GM19351 (cell line): ENCODE results near the gene TMC6.
"Not testable (repeated sequence)": the region's sequence is repeated elsewhere in the genome, so short reads cannot be mapped to it uniquely, and the experiment has no call there.

Experiments used
- ATAC-seq: cut with Tn5 transposase; IDR thresholded peaks from one replicate; pipeline ENCODE4 v1.9.1; 2021; ENCODE audit warnings: mild to moderate bottlenecking, moderate library complexity; ENCODE audit not compliant: unreplicated experiment

The TMC6 gene

GRCh38 chr17:78154903-78155811 is 26.6 kb upstream of the TMC6 start:
- ATAC-seq, result peak; percentile 55

DNA sequence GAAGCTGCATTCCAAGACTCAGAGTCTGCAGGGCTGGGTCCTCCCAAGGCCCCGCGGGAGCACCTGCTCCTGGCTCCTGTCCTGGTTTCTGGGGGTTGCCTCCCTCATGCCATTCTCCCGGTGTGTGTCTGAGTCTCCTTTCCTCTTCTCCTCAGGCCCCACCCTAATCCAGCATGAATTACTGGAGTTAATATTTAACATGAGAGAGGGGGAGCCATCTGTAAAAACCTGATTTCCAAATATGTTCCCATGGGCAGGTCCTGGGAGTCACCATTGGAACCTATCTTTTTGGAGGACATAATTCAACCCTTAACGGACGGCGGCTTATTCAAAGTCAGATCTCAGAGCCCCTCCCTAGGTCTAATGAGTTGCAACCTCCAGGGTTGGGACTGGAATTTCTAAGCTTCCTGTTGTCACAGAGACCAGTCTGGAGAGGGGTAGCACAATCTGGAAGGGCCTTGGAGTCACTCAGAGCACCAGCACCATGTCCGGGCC is 23.0 kb upstream of the TMC6 start:
- no peak for ATAC-seq

DNA sequence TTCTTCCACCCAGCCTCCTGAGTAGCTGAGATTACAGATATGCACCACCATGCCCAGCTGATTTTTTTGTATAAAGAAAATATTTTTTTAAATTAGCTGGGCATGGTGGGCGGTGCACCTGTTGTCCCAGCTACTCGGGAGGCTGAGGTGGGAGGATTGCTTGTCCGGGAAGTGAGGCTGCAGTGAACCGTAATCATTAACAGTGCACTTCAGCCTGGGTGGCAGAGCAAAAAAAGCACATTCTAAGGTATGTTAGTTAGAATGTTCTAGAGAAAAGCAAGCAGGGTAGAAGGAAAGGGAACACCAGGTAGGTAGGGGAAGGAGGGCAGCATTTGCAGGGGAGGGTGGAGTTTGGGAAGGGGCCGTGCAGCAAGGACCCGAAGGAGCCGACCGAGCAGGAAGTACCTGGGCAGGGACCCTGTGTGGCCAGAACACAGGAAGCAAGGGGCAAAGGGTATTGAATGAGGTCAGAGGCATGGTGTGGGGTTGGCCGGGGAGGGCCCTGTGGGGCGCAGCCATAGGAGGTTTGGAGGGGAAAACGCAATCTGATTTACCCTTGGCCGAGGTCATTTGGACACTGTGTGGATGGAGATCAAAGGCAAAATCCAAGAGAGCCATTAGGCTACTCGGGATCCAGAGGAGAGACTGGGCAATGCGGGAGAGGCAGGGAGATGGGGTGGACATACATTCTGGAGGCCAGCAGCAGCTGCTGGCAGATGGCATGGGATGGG is 19.9 kb upstream of the TMC6 start:
- ATAC-seq, result no peak

DNA sequence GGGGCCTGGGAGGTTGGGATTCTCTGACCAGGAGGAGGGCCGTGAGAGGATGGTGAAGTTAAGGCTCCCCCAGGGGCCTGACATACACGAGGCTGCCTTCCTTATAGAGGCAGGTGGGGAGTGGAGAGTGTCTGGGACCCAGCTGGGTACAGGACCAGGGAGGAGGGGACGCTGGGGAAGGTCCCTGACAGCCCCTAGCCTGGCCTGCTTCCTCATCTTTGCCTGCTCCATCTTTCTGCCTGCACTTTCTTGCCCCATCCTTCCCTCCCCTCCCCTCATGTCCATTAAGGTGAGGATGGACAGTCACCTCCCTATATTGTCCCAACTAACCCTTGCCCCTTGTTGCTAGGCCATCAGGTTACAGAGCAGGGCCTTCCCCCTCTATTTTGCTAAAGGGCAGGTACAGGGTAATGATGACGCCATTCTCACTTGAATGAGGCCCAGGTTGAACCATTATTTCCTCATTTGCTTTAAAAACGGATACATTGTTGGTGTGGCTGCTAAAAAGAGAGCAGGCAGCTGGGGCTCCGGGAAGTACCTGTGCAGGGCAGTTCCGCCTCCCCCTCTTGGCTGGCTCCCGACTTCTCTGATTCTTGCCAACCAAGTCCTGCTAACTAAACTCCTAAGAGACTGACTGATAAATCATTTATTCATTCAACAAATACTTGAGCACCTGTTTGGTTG is 18.9 kb upstream of the TMC6 start:
- ATAC-seq, result peak; percentile 50

DNA sequence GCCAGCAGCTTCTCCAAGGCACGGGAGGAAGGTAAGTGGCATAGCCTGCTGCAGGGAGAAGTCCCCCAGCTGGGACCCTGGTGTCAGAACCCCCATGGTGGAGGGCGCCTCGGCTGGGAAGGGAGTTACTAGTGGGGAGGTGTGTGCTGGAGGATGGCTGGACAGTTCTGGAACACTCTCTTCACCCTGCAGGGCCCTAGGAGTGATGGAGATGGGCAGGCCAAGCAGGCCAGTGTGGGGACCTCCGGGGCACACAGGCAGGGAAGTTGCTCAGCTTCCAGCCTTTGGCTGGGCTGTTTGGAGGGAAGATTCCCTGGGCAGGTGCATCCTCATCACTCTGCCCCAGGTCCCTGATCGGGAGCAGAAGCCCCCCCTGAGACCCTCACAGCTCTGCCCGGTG is 18.3 kb upstream of the TMC6 start:
- ATAC-seq, result no peak

DNA sequence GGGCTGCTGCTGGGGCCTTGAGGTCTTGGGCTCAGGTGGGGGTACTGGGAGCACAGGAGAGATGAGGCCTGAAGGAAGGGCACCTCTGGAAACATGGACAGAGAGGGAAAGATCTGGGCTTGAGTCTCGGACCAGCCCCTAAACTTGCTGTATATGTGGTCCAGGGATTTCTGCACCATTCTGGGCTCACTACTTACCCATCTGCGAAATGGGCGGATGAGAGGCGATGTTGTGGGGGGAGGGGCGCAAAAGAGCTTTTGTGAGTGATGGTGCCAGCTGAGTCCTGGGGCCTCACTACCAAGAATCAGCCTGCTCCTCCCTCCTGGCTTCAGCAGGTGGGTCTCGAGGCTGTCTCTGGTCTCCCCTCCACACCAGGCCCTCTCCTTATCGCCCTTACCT is 17.9 kb upstream of the TMC6 start:
- ATAC-seq, result no peak

DNA sequence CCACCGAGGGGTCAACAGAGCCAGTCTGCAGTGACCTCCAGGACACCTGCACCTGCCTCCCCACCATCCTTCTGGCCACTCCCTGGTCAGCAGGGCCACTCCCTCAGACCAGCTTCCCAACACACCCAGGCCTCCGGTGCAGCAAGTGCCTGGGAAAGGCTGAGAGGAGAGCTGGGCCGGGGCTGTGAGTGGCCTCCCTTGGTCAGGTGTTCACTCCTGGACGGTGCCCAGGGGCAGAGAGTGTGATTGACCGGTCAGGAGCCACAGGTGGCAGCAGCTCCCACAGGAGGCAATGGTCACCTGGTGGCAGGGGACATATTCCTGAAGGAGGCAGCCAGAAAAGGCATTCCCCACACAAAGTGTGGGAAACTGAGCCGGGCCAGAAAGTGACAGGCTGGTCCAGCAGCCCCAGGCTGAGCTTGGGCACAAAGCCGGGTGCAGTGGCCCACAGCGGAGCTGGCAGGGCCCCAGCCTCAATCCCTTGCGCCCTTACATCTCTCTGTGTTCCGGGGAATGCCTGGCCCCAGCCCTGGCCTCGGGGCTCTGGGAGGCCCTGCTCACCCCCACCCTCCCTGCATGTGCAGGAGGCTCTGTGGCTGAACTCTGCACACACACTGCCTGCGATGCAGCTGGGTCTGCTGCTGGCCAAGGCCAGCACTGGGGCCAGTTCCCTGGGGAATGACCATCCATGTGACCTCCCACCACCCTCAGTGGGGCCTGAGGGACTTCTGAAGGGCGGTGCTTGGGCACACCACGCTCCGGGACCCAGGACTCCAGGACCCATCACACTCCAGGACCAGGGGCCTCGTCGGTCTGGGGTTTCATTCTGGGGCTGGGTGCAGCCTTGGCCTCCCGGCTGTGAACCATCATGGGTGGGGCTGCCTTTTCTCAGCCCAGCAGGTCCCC is 16.4 kb upstream of the TMC6 start:
- ATAC-seq, result no peak

DNA sequence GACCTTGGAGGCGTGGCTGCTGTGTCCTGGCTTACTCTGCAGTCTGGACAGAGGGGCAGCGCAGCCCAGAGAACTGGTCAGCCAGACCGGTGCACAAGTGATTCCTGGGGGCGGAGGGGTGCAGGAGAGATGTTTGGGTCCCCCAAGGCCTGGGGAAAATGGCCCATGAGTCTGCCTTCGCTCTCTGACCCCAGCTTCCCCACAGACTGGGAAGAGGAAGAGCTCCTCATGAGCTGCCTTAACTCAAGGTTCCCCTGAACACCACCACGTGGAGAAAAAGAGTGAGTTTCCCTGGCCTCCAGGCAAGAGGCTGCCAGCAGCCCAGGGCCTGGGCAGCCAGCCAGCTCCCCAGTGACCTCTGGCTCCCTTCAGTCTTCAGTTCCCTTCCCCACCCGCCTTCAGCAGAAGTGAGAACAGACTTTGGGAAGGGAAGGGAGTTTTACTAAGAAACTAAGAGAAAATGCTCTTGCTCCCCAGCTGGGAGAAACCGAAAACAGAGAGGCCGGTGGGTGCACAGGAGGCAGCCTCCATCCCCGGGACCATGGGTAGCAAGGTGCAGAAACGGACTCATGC is 15.7 kb upstream of the TMC6 start:
- ATAC-seq, result no peak

- ATAC-seq, result no peak
Observed at GRCh38 chr17:78143214-78144146, 14.9 kb upstream of the TMC6 start.

DNA sequence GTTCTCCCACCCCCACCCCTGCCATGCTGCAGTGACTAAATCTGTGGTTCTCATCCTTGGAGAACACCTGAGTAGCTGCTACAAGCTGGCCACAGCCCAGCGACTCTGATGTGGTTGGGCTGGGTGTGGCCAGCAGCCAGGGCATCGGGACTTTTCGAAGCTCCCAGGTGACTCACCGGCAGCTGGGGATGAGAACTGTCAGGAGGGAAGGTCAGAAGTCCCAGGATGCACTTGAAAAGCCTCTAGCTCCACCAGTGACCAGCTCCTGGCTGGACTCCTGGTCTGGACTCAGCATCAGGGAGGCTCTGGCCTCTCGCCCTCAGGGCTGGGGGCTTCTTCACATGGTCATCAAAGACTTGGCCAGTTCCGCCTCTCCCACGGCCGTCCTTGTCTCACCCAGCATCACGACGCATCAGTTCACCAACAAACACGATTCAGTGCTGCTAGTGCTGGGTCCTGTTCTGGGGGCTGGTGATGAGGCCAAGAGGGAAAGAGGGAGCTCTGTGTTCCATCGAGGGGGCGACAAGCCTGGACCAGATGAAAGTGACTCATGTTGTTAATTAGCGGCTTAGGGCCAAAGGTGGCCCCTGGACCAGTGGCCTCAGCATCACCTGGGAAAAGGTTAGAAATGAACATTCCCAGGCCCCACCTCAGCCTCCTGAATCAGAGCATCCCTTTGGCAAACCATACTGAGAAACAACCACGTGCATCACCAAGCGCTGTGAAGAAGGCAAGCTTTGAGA is 13.7 kb upstream of the TMC6 start:
- no peak for ATAC-seq

GRCh38 chr17:78141437-78142118 is 13.0 kb upstream of the TMC6 start:
- ATAC-seq, result no peak

GRCh38 chr17:78140169-78141051 is 11.9 kb upstream of the TMC6 start:
- peak; percentile 81 for ATAC-seq

GRCh38 chr17:78139861-78140168 is 11.3 kb upstream of the TMC6 start:
- not testable (repeated sequence) for ATAC-seq

DNA sequence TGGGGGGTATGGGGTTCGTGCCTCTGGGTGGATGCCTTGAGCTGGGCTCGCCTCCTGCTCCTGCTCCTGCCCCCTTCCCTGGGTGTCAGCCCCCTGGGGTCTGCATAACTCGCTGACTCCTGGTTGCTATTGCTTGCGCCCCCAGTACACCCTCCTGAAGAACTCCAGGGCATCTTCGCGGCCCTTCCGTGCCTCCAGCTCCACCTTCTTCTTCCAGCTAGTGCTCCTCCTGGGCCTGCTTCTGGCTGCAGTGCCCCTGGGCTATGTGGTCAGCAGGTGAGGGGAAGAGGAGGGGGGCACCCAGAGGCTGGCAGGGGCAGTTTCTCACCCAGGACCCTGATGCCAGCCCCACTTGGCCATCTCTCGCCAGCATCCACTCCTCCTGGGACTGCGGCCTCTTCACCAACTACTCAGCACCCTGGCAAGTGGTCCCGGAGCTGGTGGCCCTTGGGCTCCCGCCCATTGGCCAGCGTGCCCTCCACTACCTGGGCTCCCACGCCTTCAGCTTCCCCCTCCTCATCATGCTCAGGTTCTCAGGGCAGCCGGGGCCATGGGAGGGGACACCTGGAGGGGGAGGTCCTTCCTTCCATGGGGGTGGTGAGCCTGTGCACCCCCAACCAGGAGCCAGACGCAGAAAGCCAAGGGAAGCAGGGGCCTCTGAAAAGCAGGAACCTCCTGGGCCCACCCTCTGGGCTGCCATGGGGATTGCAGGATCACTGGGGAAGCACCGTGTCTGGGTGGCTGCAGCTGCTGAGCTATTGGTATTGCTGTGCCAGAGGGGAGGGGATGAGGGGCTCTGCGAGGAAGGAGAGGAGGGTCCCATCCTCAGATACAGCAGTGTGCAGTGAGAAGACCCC is 9.9 kb upstream of the TMC6 start:
- ATAC-seq, result no peak

GRCh38 chr17:78137392-78138203 is 9.0 kb upstream of the TMC6 start:
- no peak for ATAC-seq
